GM12865 (cell line): ENCODE data around the gene HINT1.

Experiments
- DNase-seq: peaks from one replicate; pipeline ENCODE4 v3.0.0; 2010; ENCODE audit warnings: low read depth
- H3K4me3 ChIP-seq: 2 replicates; pipeline ENCODE4 v1.5.1; 2011; ENCODE audit warnings: mild to moderate bottlenecking, low read depth, low read length, control low read depth
- CTCF ChIP-seq: IDR thresholded peaks from 2 replicates; pipeline ENCODE4 v1.5.1; 2011; ENCODE audit warnings: low read length, control low read depth, low read depth, inconsistent platforms; ENCODE audit not compliant: insufficient read depth; ENCODE audit errors: missing control alignments

Gene HINT1

GRCh38 chr5:131171276-131171810 lies 6.3 kb upstream of the HINT1 start:
- DNase-seq = peak; percentile 59
- H3K4me3 ChIP-seq = peak overlapping the region; percentile 75
- TF ChIP-seq CTCF = no peak

GRCh38 chr5:131170540-131171275 lies 5.7 kb upstream of the HINT1 start, which contains the start of gene LYRM7:
TSS of gene LYRM7 (plus strand) at chr5:131170944. CDS start at chr5:131171021, 77 bp downstream.
- DNase-seq = peak; percentile 99
- peak within 1 kb of the TSS; percentile 80 for H3K4me3 ChIP-seq
- TF ChIP-seq CTCF = no peak

GRCh38 chr5:131169810-131170539 lies 4.9 kb upstream of the HINT1 start:
- TF ChIP-seq CTCF = no peak
- DNase-seq = no peak
- peak overlapping the region; percentile 80 for H3K4me3 ChIP-seq

- DNase-seq = no peak
- H3K4me3 ChIP-seq = no peak overlapping the region
- no peak for TF ChIP-seq CTCF
Observed at GRCh38 chr5:131167615-131168014, 2.6 kb upstream of the HINT1 start.

- H3K4me3 ChIP-seq = peak overlapping the region; percentile 99
- peak; percentile 83 for DNase-seq
Observed at GRCh38 chr5:131164191-131165118, 601 bp downstream of the HINT1 start.

More at GRCh38 chr5:131164191-131165118, 601 bp downstream of the HINT1 start:
- peak; percentile 23 for TF ChIP-seq CTCF
